GM12891 (cell line): ENCODE measurements around the gene TNS3.

Source experiments
- DNase-seq: peaks from one replicate; pipeline ENCODE4 v3.0.0; 2011; ENCODE audit warnings: low spot score; ENCODE audit not compliant: insufficient read length
- FAIRE-seq: peaks from 2 replicates; lab custom pipeline; 2011; peaks lifted over from hg19 to GRCh38; lab: Jason Lieb, UNC
- PAX5 ChIP-seq: IDR thresholded peaks from 2 replicates; pipeline ENCODE4 v1.6.1; 2011; ENCODE audit warnings: low read length, moderate library complexity, mild to moderate bottlenecking; ENCODE audit not compliant: insufficient read depth, severe bottlenecking
- POLR2A ChIP-seq: IDR thresholded peaks from 2 replicates; pipeline ENCODE4 v1.6.1; 2011; ENCODE audit warnings: low read depth, low read length, control low read depth
- POLR2AphosphoS5 ChIP-seq: IDR thresholded peaks from 2 replicates; pipeline ENCODE4 v1.6.1; 2011; ENCODE audit warnings: low read depth, low read length, control low read depth
- POU2F2 ChIP-seq: IDR thresholded peaks from 2 replicates; pipeline ENCODE4 v1.6.1; 2011; ENCODE audit warnings: low read depth, mild to moderate bottlenecking, control low read depth, low read length, moderate library complexity
- SPI1 ChIP-seq: IDR thresholded peaks from 2 replicates; pipeline ENCODE4 v1.6.1; 2011; ENCODE audit warnings: low read depth, low read length, control low read depth
- TAF1 ChIP-seq: IDR thresholded peaks from 2 replicates; pipeline ENCODE4 v1.6.1; 2011; ENCODE audit warnings: low read depth, low read length, control low read depth

The TNS3 gene

DNA sequence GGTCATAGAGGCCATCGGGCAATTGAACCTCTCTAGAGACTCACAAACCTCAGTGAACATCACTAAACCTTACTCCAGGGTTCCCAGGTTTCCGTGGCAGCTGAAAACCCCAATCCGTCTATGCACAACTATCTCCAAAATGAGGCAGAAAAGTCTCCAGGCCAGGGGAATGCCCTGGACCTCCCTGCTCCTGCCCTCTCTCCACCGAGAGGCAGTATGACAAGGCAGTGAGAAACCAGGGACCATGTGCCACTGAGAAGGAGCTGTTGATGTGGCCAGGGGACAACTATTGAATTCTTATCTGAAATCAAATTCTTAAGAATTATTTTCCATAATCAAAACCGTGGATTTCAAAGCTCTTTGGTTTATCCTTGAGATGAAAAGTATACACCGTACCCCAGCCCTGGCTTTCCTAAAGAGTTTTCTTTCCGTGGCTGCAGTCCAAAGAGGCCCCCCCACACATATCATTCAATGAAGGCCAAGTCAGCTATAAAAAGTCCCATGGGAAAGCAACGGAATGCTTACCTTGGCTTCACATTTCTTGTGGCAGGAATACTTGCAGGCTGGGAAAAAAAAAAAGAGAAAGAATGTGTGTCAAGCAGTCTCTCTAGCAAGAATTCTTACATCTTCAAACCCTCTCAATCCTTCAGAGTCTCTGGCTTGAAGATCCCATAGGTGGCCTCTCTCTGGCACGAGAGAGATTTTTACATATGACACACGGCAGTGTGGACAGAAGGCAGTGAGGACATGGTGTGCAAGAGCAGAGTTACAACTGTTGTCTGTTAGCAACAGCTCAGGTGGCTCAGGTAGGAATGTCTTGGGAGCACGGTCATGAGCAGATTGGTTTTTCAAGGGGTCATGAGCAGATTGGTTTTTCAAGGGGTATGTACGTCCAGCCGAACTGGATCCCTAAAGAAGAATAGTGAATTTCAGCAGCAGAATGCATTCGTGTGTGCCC is 75.2 kb downstream of the TNS3 start:
- DNase-seq (no peak), FAIRE-seq (no peak)
- TF ChIP-seq POU2F2 (no peak), TAF1 (no peak), POLR2A (no peak), POLR2AphosphoS5 (no peak), SPI1 (no peak), PAX5 (no peak)

DNA sequence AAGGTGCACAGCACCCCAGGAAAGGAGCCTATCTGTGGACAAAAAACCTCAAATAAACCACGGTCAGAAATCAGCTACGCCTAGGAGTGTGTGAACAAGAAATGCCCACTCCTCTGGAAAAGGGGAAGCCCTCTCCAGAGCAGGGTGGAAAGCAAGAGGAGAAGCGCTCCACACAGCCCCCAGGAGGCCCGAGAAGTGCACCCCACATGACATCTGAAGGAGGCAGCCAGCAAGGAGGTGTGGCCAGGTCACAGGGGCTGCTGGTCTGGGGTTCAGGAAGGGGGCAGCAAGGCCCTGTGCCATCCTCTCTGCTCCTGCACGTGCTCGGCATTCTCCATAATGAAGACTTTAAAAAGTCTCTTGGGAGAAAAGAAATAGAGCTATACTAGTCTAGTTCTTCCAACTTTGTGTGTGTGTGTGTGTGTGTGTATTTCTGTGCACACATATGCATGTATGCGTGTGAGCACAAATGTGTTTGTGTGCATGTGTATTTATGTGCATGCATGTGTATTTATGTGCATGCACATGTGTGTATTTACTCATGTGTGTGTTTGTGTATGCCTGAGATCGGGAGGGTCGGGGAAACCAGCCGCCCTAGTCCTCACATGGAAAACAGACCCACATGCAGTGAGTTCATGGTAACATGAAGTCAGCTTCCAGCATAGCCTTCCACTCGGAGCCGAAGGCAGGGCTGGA is 76.5 kb downstream of the TNS3 start:
- FAIRE-seq: no peak
- no peak for TF ChIP-seq SPI1
- TF ChIP-seq PAX5: no peak
- TF ChIP-seq POLR2AphosphoS5: no peak
- TF ChIP-seq TAF1: no peak
- no peak for TF ChIP-seq POU2F2
- no peak for TF ChIP-seq POLR2A
- no peak for DNase-seq

DNA sequence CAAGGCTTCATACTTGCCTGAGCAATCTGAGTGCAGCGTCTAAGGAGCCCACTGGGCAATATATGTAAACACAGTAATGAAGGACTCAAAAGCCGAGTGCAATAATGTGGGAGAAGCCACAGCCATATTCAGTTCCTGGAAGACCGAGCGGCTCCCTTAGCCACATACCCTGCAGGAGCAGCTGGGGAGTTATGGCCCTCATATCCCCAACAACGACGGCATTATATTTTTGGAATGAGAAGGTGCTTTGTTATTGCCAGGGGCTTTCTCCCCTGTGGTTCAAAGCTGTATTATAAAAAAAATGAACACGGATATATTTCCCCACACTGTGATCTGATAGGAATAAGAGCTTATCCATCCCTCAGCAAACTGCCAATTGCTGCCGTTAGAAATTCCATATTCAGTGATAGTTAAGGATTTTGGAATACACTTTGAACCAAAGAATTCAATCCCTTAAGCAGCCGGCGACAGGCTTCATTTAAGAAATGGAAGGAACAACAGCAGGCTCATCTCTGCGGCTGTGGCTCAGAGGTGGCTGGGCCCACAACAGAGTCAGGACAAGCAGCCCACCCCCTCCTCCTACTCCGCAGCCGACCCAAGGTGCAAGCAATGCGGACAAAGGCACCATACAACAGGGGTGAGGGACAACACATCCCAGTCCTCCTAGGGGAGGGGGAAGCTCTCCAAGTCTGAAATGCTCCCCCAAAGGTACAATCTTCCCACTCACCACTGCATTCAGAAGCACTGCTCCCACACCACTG is 77.2 kb downstream of the TNS3 start:
- no peak for DNase-seq
- FAIRE-seq: no peak
- TF ChIP-seq SPI1 (no peak), POLR2A (no peak), POU2F2 (no peak), TAF1 (no peak), POLR2AphosphoS5 (no peak), PAX5 (no peak)

DNA sequence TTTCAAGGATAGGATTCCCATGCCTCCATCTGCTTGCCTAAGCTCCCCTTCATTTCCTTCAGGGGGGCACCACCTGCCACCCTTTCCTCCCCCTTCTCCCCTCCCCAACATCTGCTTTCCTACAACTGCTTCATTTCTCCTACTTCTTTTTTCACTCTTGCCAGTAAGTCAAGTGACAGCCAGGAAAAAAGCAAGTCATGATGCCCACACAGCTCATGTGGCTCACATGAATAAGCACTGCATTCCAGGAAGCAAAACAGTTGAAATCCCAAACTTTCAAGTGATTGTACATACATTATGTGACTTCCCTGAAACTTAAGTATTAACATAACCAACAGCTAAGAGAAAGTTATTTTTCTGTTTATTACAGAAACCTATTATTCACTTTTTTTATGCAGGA is 78.6 kb downstream of the TNS3 start:
- TF ChIP-seq TAF1 (no peak), POU2F2 (no peak), SPI1 (no peak), POLR2A (no peak), PAX5 (no peak), POLR2AphosphoS5 (no peak)
- DNase-seq: no peak
- no peak for FAIRE-seq

DNA sequence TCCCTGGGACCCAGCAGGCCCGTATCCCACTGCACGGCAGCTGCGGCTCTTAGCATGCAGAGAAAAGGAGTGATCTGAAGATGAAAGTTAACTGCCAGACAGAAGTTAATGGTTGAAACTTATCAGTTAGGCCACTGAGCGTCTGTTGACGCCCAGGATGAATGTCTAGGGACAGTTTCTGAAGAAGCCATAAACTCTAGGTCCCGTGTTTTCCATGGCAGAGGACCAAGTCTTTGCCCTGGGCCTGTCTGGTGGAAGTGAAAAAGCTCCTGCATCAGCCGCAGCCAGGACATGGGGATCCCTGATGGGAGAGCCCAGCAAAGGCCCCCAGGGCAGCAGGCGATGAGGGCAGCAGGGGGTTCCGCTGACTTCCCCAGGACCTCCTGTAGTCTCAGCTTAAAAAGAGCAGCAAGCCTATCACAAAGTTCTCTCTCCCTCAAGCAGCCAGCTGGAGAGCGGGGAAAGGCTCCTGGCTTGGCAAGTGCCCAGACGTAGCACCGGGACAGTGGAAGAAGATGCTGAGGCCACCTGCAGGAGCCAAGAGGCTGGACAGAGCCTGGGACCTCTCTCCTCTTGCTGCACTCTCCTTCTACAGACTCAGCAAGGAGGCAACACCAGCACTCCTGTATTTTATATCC is 79.6 kb downstream of the TNS3 start:
- FAIRE-seq: no peak
- DNase-seq: no peak
- TF ChIP-seq TAF1 (no peak), SPI1 (no peak), POU2F2 (no peak), POLR2A (no peak), POLR2AphosphoS5 (no peak), PAX5 (no peak)

DNA sequence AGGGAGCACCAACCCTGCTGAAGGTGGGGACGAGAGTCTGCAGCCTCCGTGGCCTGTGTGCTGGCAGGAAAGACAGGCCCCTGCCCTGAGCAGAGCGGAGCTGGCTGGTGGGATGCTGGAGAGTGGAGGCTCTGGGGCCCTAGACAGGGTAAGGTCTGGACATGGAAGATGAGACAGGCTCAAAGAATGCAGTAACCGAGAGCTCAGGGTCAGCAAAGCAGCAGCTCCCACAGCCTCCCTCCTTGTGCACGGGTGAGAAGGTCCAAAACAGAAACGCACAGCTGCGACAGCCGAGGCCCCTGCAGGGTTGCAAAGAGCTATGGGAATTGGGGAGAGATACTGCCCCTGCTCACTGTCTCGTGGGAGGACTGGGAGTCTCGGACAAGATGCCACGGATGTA is 80.5 kb downstream of the TNS3 start:
- no peak for DNase-seq
- no peak for FAIRE-seq
- TF ChIP-seq POU2F2 (no peak), SPI1 (no peak), POLR2A (no peak), PAX5 (no peak), TAF1 (no peak), POLR2AphosphoS5 (no peak)

DNA sequence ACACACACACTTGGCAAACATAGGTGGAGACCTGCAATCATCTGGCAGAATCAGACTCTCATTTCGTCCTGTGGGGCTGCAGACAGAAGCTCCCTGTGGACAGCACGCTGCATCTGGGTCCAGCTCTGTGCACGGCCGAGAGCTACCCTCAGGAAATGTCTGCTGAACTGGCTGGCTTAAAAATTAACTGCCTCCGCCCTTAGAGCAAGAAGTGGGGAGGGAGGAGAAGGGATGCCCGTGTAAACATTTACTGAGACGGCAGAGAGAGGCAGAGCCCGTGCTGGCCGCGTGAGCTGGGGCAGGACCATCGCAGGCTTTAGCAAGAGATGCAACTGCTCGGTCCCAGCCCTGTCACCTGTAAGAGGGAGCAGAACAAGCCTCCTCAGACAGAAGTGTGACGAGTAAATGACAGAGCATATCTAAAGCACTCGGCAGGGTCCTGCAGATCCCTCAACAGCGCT is 81.8 kb downstream of the TNS3 start:
- FAIRE-seq (no peak), DNase-seq (no peak)
- TF ChIP-seq TAF1 (no peak), POLR2A (no peak), PAX5 (no peak), POU2F2 (no peak), POLR2AphosphoS5 (no peak), SPI1 (no peak)

DNA sequence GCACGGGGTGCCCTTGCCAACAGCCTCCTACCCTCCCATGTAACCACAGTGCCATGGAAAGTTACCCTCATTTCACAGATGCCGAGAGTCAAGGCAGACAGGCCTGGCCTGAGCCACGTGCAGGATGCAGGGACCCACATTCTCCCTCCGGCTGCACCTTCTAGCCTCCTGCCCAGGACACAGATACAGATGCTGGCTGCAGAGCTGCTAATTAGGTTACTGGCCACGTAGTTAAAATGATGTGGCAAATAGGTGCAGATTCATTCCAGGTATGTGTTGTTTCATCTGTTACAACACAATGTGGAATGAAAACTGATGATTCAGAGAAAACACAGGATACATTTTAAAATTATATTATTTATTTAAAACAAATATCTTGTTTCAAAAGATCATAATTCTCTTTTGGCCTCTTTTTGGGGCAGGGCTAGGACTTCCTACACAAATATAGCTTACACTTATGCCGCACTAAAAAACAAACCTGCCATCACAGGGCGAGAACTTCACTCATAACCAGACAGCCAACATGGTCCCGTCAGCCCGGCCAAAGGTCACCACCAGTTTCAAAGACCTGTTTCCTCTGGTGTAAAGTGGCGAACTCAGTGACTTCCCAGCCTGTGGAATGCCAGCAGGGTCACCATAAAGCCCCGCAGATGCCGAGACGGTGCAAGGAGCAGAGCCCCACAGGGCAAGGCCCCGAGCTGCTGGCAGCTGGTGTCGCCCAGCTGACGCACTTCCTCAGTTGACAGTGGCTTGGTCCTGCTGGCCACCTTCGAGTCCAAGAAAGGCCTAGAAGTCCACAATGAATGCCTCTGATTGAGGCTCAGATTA is 83.5 kb downstream of the TNS3 start:
- FAIRE-seq (no peak), DNase-seq (no peak)
- no peak for TF ChIP-seq PAX5
- TF ChIP-seq POLR2A: no peak
- no peak for TF ChIP-seq POU2F2
- no peak for TF ChIP-seq POLR2AphosphoS5
- no peak for TF ChIP-seq SPI1
- TF ChIP-seq TAF1: no peak
